IPS-11a (cell line): ENCODE data around the gene KIAA1217.

Experiments used
- H3K4me3 ChIP-seq: one replicate; pipeline ENCODE4 v1.5.1; 2013; ENCODE audit warnings: low read depth, low read length, control low read depth

Gene KIAA1217

GRCh38 chr10:24279166-24279565 lies 70.2 kb downstream of the KIAA1217 start:
- no peak overlapping the region for H3K4me3 ChIP-seq

- H3K4me3 ChIP-seq: no peak overlapping the region
Observed at GRCh38 chr10:24287559-24288195, 78.7 kb downstream of the KIAA1217 start.

DNA sequence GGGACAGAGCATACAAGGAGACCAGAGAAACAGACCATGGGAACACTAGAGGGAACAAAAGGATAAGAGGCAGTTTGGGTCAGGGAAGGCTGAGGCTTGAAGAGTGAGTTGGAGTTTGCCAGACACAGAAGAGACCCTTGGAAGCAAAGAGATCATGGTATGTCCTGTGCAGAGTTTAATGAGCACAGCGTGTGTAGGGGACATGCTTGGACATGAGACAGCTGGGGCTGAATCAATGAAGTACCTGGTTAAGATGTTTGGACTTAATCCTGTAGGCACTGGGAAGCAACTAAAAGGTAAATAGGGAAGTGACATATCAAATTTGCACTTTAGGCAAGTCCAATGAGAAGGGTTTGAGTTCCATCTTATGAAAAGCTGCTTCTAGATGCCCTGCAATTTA lies 79.6 kb downstream of the KIAA1217 start:
- H3K4me3 ChIP-seq: no peak overlapping the region

DNA sequence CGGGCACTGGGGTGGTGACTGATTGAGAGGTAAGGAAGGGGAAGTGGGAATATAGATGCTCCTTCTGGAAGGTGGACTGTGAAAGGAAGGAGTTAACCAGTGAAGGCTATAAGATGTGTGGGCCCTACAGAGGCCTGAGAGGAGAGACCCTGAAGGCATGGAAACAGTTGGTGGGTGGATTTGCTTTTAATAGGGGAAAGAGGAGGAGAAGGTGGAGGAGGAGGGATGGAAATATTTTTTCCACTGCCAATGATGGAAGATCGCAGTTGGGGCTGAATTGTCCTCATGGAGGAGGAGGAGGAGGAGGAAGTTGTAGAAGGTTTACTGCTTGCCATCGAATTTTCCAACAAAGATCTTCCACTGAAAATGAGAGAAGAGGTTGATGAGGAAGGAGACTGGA lies 80.3 kb downstream of the KIAA1217 start:
- no peak overlapping the region for H3K4me3 ChIP-seq

GRCh38 chr10:24292304-24293293 lies 83.7 kb downstream of the KIAA1217 start:
- H3K4me3 ChIP-seq: no peak overlapping the region

DNA sequence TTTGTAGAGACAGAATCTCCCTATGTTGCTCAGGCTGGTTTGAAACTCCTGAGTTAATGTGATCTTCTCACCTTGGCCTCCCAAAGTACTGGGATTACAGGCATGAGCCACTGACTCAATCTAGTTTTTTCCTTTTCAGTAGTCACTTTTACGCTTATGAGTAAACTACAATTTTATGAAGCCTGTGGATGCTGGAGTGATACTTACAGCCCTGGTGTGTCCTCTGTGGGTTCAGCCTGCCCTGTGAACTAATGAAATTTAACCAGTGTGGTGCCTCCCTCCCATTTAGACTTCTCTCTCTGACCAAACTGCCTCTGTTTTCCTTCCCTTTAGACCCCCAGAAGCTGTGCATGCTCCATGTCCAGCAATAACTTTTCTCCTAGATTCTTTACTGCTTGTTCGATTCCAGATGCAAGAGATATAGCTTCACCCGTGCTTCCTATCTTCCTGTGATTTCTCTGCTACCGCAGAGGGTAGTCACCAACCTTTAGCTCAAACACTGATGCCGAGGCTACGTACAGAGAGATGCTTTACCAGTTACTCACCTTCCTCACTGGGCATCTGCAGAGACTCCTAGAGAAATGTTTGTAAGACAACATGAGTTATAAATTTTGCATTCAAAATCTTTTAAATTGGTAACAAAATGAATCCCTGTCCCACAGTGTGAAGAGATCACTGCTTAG lies 90.8 kb downstream of the KIAA1217 start:
- no peak overlapping the region for H3K4me3 ChIP-seq

- H3K4me3 ChIP-seq: no peak overlapping the region
Observed at GRCh38 chr10:24303522-24304310, 94.8 kb downstream of the KIAA1217 start.

GRCh38 chr10:24305551-24306506 lies 96.9 kb downstream of the KIAA1217 start:
- H3K4me3 ChIP-seq: no peak overlapping the region

GRCh38 chr10:24306507-24306875 lies 97.6 kb downstream of the KIAA1217 start:
- H3K4me3 ChIP-seq: no peak overlapping the region

GRCh38 chr10:24307116-24307515 lies 98.2 kb downstream of the KIAA1217 start:
- no peak overlapping the region for H3K4me3 ChIP-seq

GRCh38 chr10:24307696-24308485 lies 99.0 kb downstream of the KIAA1217 start:
- H3K4me3 ChIP-seq: no peak overlapping the region

- H3K4me3 ChIP-seq: no peak overlapping the region
Observed at GRCh38 chr10:24310104-24310503, 101.2 kb downstream of the KIAA1217 start.

- H3K4me3 ChIP-seq: no peak overlapping the region
Observed at GRCh38 chr10:24311888-24312287, 103.0 kb downstream of the KIAA1217 start.

GRCh38 chr10:24313283-24313682 lies 104.3 kb downstream of the KIAA1217 start:
- no peak overlapping the region for H3K4me3 ChIP-seq

DNA sequence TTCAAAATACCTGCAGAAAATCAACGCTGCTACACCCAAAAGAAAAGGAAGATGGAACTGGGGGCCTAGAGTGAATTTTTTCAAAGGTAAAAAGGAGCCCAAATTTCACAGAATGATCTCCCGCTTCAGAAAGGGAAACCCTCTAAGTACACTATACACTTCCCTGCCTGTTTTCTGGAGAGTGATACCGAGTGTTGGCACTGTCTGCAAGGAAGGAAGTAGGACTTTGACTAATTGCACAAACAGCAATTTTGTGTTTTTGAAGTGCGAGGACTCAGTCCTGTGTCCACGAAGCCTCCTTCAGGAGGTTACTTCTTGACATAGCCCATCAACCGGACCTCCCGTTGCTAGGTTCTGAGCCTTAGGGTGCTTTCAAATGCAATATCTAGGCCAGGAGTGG lies 106.3 kb downstream of the KIAA1217 start:
- no peak overlapping the region for H3K4me3 ChIP-seq

DNA sequence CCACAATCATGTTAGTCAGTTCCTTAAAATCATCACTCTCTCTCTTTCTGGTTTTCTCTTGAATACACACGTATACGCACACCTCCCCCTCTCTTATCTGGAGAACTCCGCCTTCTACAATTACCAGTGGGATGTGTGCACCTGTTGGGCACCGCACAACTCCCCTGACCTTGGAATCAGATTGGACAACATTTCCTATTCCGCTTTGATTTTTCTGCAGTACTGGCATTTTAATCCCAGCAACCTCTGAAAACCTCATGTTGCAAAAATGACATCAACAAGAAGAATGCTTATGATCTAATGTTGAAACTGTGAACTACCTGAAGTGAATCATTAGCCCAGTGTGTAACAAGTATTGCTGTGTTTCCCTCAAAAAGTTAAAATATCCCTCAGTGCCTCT lies 109.6 kb downstream of the KIAA1217 start:
- no peak overlapping the region for H3K4me3 ChIP-seq

DNA sequence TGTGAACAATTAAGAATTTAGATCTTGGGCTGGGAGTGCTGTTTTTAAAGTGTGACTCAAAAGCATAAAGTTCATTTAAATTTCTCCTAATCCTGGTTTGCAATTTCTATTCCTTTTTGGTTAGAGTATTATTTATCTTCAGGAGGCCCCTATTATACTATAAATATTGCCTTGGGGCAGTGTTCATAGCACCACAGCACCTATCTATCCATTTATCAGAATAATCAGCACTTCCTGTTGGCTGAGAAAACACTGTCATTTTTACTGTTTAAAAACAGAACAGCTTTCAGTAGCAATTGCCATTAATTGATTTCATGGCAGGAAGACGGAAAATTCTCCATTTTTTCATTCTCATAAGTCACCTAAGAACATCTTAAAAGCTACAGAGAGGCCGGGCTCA lies 111.4 kb downstream of the KIAA1217 start:
- no peak overlapping the region for H3K4me3 ChIP-seq

DNA sequence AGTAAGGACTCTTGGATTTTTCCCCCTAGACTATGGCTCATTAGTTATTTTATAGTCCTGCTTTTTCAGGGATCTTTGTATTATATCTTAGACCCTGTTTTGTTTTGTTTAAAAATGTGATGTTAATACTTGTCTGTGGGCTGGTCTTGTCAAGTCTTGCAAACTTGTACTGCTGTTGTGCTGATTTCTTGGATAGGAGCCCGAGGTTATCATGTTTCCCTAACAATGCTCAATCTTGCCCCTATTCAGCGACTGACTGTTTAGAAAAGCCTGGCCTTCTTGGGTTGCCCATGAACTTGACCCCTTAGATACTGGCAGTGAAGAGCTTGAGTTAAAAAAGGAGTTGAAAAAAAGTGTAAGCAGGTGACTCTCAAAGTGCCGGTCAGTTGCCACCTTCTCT lies 115.7 kb downstream of the KIAA1217 start:
- no peak overlapping the region for H3K4me3 ChIP-seq

- H3K4me3 ChIP-seq: no peak overlapping the region
Observed at GRCh38 chr10:24331457-24331856, 122.5 kb downstream of the KIAA1217 start.
